ENCODE results near the gene HAVCR2. TPM values are rescaled to one million over a fixed set of nuclear protein-coding genes. Genes with fewer than 3 reads are reported as not detected.

Gene HAVCR2
- total RNA-seq, 1 donor from 2014 or later, result 4.4 TPM

- Histone ChIP-seq H3K4me1 (no peaks in the 10 kb centered on the region), H3K27me3 (no peaks in the 10 kb centered on the region), H3K4me3 (no peak overlapping the region), H3K9me3 (no peaks in the 10 kb centered on the region), H3K27ac (no peak overlapping the region), H3K36me3 (no peaks in the 10 kb centered on the region)
- intact Hi-C loops (cut with DNase I), result loop anchor here (5.0 kb wide), 1 partner anchor 1610 kb away; no protein-coding TSS in a partner anchor
- TF ChIP-seq, protein P1, sequence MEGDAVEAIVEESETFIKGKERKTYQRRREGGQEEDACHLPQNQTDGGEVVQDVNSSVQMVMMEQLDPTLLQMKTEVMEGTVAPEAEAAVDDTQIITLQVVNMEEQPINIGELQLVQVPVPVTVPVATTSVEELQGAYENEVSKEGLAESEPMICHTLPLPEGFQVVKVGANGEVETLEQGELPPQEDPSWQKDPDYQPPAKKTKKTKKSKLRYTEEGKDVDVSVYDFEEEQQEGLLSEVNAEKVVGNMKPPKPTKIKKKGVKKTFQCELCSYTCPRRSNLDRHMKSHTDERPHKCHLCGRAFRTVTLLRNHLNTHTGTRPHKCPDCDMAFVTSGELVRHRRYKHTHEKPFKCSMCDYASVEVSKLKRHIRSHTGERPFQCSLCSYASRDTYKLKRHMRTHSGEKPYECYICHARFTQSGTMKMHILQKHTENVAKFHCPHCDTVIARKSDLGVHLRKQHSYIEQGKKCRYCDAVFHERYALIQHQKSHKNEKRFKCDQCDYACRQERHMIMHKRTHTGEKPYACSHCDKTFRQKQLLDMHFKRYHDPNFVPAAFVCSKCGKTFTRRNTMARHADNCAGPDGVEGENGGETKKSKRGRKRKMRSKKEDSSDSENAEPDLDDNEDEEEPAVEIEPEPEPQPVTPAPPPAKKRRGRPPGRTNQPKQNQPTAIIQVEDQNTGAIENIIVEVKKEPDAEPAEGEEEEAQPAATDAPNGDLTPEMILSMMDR (IDR thresholded peaks at IDR 0.05), result no peak
- TF ChIP-seq POLR2AphosphoS5 (IDR thresholded peaks at IDR 0.05; ENCODE audit: insufficient read depth in 1 of 2, low read depth in 1 of 2), result no peak
- TF ChIP-seq POLR2A (IDR thresholded peaks at IDR 0.05), result no peak
- DNase-seq (ENCODE audit: extremely low spot score in 2 of 2), result no peak
Observed at GRCh38 chr5:157072508-157072907, 36.3 kb downstream of the HAVCR2 start.

GRCh38 chr5:157069949-157070348 is 38.9 kb downstream of the HAVCR2 start:
- no peaks in the 10 kb centered on the region for H3K4me1 ChIP-seq
- intact Hi-C loops (cut with DNase I), result loop anchor here (5.0 kb wide), 1 partner anchor 1612 kb away; no protein-coding TSS in a partner anchor
- TF ChIP-seq POLR2AphosphoS5 (IDR thresholded peaks at IDR 0.05; ENCODE audit: insufficient read depth in 1 of 2, low read depth in 1 of 2), result no peak
- no peak for TF ChIP-seq POLR2A (IDR thresholded peaks at IDR 0.05)
- TF ChIP-seq, protein P1 (IDR thresholded peaks at IDR 0.05), result no peak
- no peaks in the 10 kb centered on the region for H3K36me3 ChIP-seq
- H3K9me3 ChIP-seq, result no peaks in the 10 kb centered on the region
- no peak for DNase-seq (ENCODE audit: extremely low spot score in 2 of 2)
- no peak overlapping the region for H3K27ac ChIP-seq
- no peak overlapping the region for H3K4me3 ChIP-seq
- H3K27me3 ChIP-seq, result no peaks in the 10 kb centered on the region

GRCh38 chr5:157068785-157069184 is 40.1 kb downstream of the HAVCR2 start:
- intact Hi-C loops (cut with DNase I), result no loop called here
- no peak overlapping the region for H3K4me3 ChIP-seq
- H3K36me3 ChIP-seq, result no peaks in the 10 kb centered on the region
- H3K9me3 ChIP-seq, result no peaks in the 10 kb centered on the region
- H3K4me1 ChIP-seq, result no peaks in the 10 kb centered on the region
- no peak for TF ChIP-seq POLR2AphosphoS5 (IDR thresholded peaks at IDR 0.05; ENCODE audit: insufficient read depth in 1 of 2, low read depth in 1 of 2)
- H3K27me3 ChIP-seq, result no peaks in the 10 kb centered on the region
- H3K27ac ChIP-seq, result no peak overlapping the region
- no peak for DNase-seq (ENCODE audit: extremely low spot score in 2 of 2)

DNA sequence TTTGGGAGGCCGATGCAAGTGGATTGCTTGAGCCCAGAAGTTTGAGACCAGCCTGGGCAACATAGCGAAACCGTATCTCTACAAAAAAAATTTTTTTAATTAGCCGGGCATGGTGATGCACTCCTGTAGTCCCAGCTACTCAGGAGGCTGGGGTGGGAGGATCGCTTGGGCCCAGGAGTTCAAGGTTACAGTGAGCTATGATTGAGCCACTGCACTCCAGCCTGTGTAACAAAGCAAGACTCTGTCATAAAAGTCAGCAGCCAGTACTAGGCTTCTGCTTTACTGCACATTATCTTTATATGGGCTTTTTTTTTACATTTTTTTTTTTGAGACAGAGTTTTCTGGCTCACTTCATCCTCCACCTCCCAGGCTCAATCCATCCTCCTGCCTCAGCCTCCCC is 40.5 kb downstream of the HAVCR2 start:
- Histone ChIP-seq H3K4me3 (no peak overlapping the region), H3K27ac (no peak overlapping the region), H3K36me3 (no peaks in the 10 kb centered on the region), H3K9me3 (no peaks in the 10 kb centered on the region), H3K4me1 (no peaks in the 10 kb centered on the region), H3K27me3 (no peaks in the 10 kb centered on the region)
- TF ChIP-seq, protein P1 (IDR thresholded peaks at IDR 0.05), result no peak
- no peak for TF ChIP-seq POLR2A (IDR thresholded peaks at IDR 0.05)
- no peak for DNase-seq (ENCODE audit: extremely low spot score in 2 of 2)
- intact Hi-C loops (cut with DNase I), result no loop called here

DNA sequence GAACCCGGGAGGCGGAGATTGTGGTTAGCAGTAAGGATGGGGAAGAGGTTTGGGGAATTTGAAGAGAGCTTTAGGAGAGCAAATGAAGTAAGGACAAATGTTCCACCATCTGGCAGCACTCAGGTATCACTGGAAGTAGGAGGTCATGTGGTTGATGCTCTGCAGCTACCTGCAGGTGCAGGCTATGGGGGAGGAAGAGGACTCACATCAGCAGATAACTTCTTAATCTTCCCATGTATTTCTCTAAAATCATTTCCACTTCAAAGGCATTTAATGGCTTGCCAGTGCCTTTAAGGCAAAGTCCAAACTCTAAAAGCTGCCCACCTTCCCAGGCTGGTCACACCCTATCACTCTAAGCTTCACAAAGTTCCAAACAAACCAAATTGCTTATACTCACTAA is 41.8 kb downstream of the HAVCR2 start:
- intact Hi-C loops (cut with DNase I), result no loop called here
- no peak for DNase-seq (ENCODE audit: extremely low spot score in 2 of 2)
- H3K4me1 ChIP-seq, result no peaks in the 10 kb centered on the region
- no peaks in the 10 kb centered on the region for H3K27me3 ChIP-seq
- no peaks in the 10 kb centered on the region for H3K9me3 ChIP-seq
- no peak overlapping the region for H3K27ac ChIP-seq
- no peak overlapping the region for H3K4me3 ChIP-seq
- TF ChIP-seq POLR2A (IDR thresholded peaks at IDR 0.05) (no peak), POLR2AphosphoS5 (IDR thresholded peaks at IDR 0.05; ENCODE audit: insufficient read depth in 1 of 2, low read depth in 1 of 2) (no peak)
- TF ChIP-seq, protein P1 (IDR thresholded peaks at IDR 0.05), result no peak
- no peaks in the 10 kb centered on the region for H3K36me3 ChIP-seq
